Measurements from ENCODE around the gene NPL.

GRCh38 chr1:182842265-182842664, 52.7 kb downstream of the NPL start:
- TF ChIP-seq, protein P1, sequence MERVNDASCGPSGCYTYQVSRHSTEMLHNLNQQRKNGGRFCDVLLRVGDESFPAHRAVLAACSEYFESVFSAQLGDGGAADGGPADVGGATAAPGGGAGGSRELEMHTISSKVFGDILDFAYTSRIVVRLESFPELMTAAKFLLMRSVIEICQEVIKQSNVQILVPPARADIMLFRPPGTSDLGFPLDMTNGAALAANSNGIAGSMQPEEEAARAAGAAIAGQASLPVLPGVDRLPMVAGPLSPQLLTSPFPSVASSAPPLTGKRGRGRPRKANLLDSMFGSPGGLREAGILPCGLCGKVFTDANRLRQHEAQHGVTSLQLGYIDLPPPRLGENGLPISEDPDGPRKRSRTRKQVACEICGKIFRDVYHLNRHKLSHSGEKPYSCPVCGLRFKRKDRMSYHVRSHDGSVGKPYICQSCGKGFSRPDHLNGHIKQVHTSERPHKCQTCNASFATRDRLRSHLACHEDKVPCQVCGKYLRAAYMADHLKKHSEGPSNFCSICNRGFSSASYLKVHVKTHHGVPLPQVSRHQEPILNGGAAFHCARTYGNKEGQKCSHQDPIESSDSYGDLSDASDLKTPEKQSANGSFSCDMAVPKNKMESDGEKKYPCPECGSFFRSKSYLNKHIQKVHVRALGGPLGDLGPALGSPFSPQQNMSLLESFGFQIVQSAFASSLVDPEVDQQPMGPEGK (CRISPR knock-in tag; IDR thresholded peaks at IDR 0.05; ENCODE audit: borderline replicate concordance): no peak
- TF ChIP-seq ZNF70 (CRISPR knock-in tag; IDR thresholded peaks at IDR 0.05) (no peak), ISL1 (CRISPR knock-in tag; IDR thresholded peaks at IDR 0.05) (no peak), ZFP3 (CRISPR knock-in tag; IDR thresholded peaks at IDR 0.05) (no peak), OSR1 (CRISPR knock-in tag; IDR thresholded peaks at IDR 0.05) (no peak), ZFP30 (CRISPR knock-in tag; IDR thresholded peaks at IDR 0.05) (no peak), TOX (CRISPR knock-in tag; IDR thresholded peaks at IDR 0.05; ENCODE audit: borderline replicate concordance) (no peak), ZNF8 (CRISPR knock-in tag; IDR thresholded peaks at IDR 0.05) (no peak), ESRRG (CRISPR knock-in tag; IDR thresholded peaks at IDR 0.05) (no peak), CREB5 (CRISPR knock-in tag; IDR thresholded peaks at IDR 0.05; ENCODE audit: low read depth) (no peak), ZC3H10 (CRISPR knock-in tag; IDR thresholded peaks at IDR 0.05) (no peak), SNAI2 (CRISPR knock-in tag; IDR thresholded peaks at IDR 0.05) (no peak)
- TF ChIP-seq, protein P2, sequence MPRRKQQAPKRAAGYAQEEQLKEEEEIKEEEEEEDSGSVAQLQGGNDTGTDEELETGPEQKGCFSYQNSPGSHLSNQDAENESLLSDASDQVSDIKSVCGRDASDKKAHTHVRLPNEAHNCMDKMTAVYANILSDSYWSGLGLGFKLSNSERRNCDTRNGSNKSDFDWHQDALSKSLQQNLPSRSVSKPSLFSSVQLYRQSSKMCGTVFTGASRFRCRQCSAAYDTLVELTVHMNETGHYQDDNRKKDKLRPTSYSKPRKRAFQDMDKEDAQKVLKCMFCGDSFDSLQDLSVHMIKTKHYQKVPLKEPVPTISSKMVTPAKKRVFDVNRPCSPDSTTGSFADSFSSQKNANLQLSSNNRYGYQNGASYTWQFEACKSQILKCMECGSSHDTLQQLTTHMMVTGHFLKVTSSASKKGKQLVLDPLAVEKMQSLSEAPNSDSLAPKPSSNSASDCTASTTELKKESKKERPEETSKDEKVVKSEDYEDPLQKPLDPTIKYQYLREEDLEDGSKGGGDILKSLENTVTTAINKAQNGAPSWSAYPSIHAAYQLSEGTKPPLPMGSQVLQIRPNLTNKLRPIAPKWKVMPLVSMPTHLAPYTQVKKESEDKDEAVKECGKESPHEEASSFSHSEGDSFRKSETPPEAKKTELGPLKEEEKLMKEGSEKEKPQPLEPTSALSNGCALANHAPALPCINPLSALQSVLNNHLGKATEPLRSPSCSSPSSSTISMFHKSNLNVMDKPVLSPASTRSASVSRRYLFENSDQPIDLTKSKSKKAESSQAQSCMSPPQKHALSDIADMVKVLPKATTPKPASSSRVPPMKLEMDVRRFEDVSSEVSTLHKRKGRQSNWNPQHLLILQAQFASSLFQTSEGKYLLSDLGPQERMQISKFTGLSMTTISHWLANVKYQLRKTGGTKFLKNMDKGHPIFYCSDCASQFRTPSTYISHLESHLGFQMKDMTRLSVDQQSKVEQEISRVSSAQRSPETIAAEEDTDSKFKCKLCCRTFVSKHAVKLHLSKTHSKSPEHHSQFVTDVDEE (CRISPR knock-in tag; IDR thresholded peaks at IDR 0.05): no peak
